Measurements from ENCODE around the gene WDR70.

- TF ChIP-seq POLR2A (IDR thresholded peaks at IDR 0.05) (no peak), POLR2AphosphoS5 (IDR thresholded peaks at IDR 0.05) (no peak)
- TF ChIP-seq, protein P1, sequence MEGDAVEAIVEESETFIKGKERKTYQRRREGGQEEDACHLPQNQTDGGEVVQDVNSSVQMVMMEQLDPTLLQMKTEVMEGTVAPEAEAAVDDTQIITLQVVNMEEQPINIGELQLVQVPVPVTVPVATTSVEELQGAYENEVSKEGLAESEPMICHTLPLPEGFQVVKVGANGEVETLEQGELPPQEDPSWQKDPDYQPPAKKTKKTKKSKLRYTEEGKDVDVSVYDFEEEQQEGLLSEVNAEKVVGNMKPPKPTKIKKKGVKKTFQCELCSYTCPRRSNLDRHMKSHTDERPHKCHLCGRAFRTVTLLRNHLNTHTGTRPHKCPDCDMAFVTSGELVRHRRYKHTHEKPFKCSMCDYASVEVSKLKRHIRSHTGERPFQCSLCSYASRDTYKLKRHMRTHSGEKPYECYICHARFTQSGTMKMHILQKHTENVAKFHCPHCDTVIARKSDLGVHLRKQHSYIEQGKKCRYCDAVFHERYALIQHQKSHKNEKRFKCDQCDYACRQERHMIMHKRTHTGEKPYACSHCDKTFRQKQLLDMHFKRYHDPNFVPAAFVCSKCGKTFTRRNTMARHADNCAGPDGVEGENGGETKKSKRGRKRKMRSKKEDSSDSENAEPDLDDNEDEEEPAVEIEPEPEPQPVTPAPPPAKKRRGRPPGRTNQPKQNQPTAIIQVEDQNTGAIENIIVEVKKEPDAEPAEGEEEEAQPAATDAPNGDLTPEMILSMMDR (IDR thresholded peaks at IDR 0.05): no peak
Measured at GRCh38 chr5:37578176-37578575, 199.1 kb downstream of the WDR70 start.

All from prostate gland (tissue), 2 donors.